Measurements from ENCODE around the gene PTPRH. TPM values are rescaled to one million over a fixed set of nuclear protein-coding genes. Genes with fewer than 3 reads are reported as not detected.
A peak's percentile ranks its signal among the peaks of the same experiment; 100 is the strongest.

The PTPRH gene
- total and polyA plus RNA-seq, 2 experiments from 2014 or later, result 2.3 to 3.0 TPM

DNA sequence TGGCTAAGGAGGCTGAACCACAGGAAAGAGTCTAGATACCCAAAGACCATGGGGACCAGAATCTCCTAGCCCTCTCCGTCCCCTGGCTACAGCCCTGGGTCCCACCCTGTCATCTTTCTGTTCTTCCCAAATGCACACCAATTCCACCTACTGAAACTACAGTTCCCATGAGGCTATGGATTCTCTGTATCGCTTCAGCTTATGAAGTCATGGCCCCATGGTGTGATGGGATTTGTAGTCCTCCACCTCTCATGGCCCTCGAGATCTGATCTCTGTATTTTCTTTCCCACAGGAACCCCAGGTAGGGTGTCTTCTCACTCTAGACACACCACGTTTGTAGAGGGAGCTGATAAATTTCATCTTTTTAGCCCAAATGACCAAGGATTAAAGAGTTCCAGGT lies 11.8 kb downstream of the PTPRH start:
- H3K27me3 ChIP-seq, result no peaks in the 10 kb centered on the region
- H3K36me3 ChIP-seq, result no peaks in the 10 kb centered on the region
- H3K4me3 ChIP-seq, result no peak overlapping the region
- no peak for DNase-seq (ENCODE audit: low read depth in 1 of 2, low spot score in 1 of 2)
- no peak overlapping the region for H3K27ac ChIP-seq
- H3K4me1 ChIP-seq (ENCODE audit: low read depth), result no peaks in the 10 kb centered on the region
- TF ChIP-seq, protein P1, sequence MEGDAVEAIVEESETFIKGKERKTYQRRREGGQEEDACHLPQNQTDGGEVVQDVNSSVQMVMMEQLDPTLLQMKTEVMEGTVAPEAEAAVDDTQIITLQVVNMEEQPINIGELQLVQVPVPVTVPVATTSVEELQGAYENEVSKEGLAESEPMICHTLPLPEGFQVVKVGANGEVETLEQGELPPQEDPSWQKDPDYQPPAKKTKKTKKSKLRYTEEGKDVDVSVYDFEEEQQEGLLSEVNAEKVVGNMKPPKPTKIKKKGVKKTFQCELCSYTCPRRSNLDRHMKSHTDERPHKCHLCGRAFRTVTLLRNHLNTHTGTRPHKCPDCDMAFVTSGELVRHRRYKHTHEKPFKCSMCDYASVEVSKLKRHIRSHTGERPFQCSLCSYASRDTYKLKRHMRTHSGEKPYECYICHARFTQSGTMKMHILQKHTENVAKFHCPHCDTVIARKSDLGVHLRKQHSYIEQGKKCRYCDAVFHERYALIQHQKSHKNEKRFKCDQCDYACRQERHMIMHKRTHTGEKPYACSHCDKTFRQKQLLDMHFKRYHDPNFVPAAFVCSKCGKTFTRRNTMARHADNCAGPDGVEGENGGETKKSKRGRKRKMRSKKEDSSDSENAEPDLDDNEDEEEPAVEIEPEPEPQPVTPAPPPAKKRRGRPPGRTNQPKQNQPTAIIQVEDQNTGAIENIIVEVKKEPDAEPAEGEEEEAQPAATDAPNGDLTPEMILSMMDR (IDR thresholded peaks at IDR 0.05; ENCODE audit: low read depth, low read length), result no peak
- no peaks in the 10 kb centered on the region for H3K9me3 ChIP-seq (ENCODE audit: low read depth)

DNA sequence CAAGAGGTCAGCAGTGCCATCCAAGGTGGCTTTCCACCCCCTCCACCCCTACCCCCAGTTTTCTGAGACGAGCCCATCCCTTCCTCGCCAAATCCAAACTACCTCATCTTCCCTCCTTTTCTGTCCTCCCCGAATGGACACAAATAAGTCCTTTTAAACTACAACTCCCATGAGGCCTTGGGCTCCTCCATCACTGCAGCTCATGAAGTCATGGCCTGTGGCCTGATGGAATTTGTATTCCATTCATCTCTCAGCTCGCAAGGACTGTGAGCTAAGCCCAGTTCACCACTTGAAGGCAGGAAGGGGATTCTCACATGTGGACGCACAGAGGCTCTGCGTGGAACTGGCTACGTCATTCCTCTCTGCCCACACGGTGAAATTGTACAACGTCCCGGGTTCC lies 12.5 kb downstream of the PTPRH start:
- H3K9me3 ChIP-seq (ENCODE audit: low read depth), result no peaks in the 10 kb centered on the region
- H3K4me1 ChIP-seq (ENCODE audit: low read depth), result no peaks in the 10 kb centered on the region
- H3K27ac ChIP-seq, result no peak overlapping the region
- no peaks in the 10 kb centered on the region for H3K36me3 ChIP-seq
- DNase-seq (ENCODE audit: low read depth in 1 of 2, low spot score in 1 of 2), result no peak
- H3K27me3 ChIP-seq, result no peaks in the 10 kb centered on the region
- TF ChIP-seq, protein P1 (IDR thresholded peaks at IDR 0.05; ENCODE audit: low read depth, low read length), result no peak
- no peak overlapping the region for H3K4me3 ChIP-seq

DNA sequence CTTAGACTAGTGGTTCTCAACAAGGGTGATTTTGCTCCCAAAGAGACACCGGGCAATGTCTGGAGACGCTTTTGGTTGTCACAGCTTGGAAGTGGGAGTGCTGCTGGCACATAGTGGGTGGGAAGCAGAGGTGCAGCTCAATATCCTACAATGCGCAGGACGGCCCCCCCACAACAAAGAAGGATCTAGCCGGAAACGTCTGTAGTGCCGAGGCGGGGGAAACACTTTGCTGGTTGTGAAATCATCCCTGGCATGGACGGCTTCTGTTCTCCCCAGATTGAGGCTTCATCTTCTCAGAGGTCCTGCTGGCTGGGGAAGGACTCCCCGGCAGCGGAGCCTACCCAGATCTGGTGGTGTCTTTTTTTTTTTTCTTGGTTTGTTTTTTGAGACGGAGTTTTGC lies 15.8 kb downstream of the PTPRH start:
- TF ChIP-seq, protein P1 (IDR thresholded peaks at IDR 0.05; ENCODE audit: low read depth, low read length), result no peak
- peaks cover 3% of the 10 kb centered on the region for H3K27me3 ChIP-seq
- H3K27ac ChIP-seq, result no peak overlapping the region
- no peaks in the 10 kb centered on the region for H3K36me3 ChIP-seq
- H3K9me3 ChIP-seq (ENCODE audit: low read depth), result no peaks in the 10 kb centered on the region
- no peak for DNase-seq (ENCODE audit: low read depth in 1 of 2, low spot score in 1 of 2)
- no peak overlapping the region for H3K4me3 ChIP-seq
- no peaks in the 10 kb centered on the region for H3K4me1 ChIP-seq (ENCODE audit: low read depth)

DNA sequence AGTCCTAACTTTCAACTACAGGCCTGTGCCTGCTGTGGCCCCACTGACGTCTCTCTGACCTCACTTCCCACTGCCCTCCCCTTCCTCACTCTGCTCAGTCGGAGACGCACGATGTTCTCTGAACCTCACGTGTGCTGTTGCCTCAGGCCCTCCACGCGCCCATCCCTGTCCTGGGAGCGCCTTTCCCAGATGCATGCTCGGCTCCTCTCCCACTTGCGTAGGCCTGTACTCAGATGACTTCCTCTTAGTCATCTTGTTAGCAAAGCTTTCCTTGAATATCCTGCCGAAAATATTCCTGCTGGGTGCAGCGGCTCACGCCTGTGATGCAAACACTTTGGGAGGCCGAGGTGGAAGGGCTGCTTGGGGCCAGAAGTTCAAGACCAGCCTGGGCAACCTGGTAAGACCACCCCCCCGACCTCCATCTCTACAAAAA lies 19.9 kb downstream of the PTPRH start:
- TF ChIP-seq, protein P1 (IDR thresholded peaks at IDR 0.05; ENCODE audit: low read depth, low read length), result no peak
- DNase-seq (ENCODE audit: low read depth in 1 of 2, low spot score in 1 of 2), result peak in 1 of 2 donors; percentile 98
- H3K4me3 ChIP-seq, result no peak overlapping the region
- no peaks in the 10 kb centered on the region for H3K36me3 ChIP-seq
- no peak overlapping the region for H3K27ac ChIP-seq
- H3K4me1 ChIP-seq (ENCODE audit: low read depth), result no peaks in the 10 kb centered on the region
- no peaks in the 10 kb centered on the region for H3K9me3 ChIP-seq (ENCODE audit: low read depth)
- peaks cover 12% of the 10 kb centered on the region for H3K27me3 ChIP-seq

DNA sequence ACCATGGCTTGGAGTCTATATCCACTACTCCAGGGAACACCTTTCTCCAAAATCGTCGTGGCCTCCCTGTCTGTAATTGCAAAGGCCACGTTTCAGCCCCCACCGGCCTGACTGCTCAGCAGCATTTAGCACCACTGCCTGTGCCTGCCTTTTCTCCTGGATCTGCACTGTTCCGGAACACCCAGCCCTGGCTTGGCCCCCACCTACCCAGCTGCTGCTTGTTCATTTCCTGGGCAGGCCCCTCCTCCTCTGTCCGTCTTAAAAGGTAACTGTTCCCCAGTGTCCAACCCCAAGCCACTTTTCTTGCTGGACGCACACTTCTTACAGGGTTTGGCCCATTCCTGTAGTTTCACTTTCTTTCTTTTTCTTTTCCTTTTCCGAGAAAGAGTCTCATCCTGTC lies 20.7 kb downstream of the PTPRH start:
- H3K4me1 ChIP-seq (ENCODE audit: low read depth), result no peaks in the 10 kb centered on the region
- peak in 1 of 2 donors; percentile 48 for DNase-seq (ENCODE audit: low read depth in 1 of 2, low spot score in 1 of 2)
- TF ChIP-seq, protein P1 (IDR thresholded peaks at IDR 0.05; ENCODE audit: low read depth, low read length), result no peak

DNA sequence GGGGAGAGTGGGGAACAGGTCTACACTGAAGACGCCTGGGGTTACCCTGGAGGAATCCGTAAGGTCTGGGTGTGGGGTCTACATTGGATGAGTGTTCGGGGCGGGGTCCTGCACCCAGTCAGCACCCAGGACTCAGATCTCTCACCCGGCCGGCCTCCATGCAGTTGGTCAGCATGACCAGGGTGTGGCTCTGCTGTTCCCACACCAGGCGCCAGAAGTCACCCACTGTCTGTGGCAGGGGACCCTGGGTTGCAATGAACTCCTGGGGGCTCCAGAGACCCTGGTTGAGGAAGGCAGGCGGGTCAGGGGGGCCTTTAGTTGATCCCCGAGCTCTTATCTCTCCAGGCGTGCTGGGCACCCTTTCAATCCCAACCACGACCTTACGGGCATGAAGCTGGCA lies 23.2 kb downstream of the PTPRH start:
- H3K4me3 ChIP-seq, result no peak overlapping the region
- no peak overlapping the region for H3K27ac ChIP-seq
- TF ChIP-seq, protein P1 (IDR thresholded peaks at IDR 0.05; ENCODE audit: low read depth, low read length), result no peak
- H3K36me3 ChIP-seq, result no peaks in the 10 kb centered on the region
- DNase-seq (ENCODE audit: low read depth in 1 of 2, low spot score in 1 of 2), result no peak
- peaks cover 38% of the 10 kb centered on the region for H3K27me3 ChIP-seq
- no peaks in the 10 kb centered on the region for H3K9me3 ChIP-seq (ENCODE audit: low read depth)
- H3K4me1 ChIP-seq (ENCODE audit: low read depth), result no peaks in the 10 kb centered on the region

More for the DNA sequence above, 20.7 kb downstream of the PTPRH start:
- H3K27me3 ChIP-seq, result peaks cover 15% of the 10 kb centered on the region
- H3K27ac ChIP-seq, result no peak overlapping the region
- H3K36me3 ChIP-seq, result no peaks in the 10 kb centered on the region
- no peaks in the 10 kb centered on the region for H3K9me3 ChIP-seq (ENCODE audit: low read depth)
- H3K4me3 ChIP-seq, result no peak overlapping the region

Data from cardiac muscle cell (in vitro differentiated cells and primary cell).